Frontal cortex (tissue), 4 donors: ENCODE data around the gene TRPM2. TPM values are rescaled to one million over a fixed set of nuclear protein-coding genes. Genes with fewer than 3 reads are reported as not detected.
"Not testable (repeated sequence)": the region's sequence is repeated elsewhere in the genome, so short reads cannot be mapped to it uniquely, and the experiment has no call there.

Experiments
- DNase-seq, 2 donors: peaks; one replicate each; pipeline ENCODE4 v3.0.0; 2012; ENCODE audit warnings: low spot score in 2 of 2
- FAIRE-seq: peaks from 2 replicates; lab custom pipeline; 2012; peaks lifted over from hg19 to GRCh38; lab: Jason Lieb, UNC
- total RNA-seq: library from RNA; depleted of rRNA; stranded (reverse); fragments of >200 nt; gene quantifications from one replicate; pipeline ENCODE4 v1.2.3, GENCODE V29; 2014
- donor health status: control.
- donor health status: control.
- donor health status: control.

TRPM2 gene
- total RNA-seq, 1 donor from 2014 or later: 1.6 TPM

DNA sequence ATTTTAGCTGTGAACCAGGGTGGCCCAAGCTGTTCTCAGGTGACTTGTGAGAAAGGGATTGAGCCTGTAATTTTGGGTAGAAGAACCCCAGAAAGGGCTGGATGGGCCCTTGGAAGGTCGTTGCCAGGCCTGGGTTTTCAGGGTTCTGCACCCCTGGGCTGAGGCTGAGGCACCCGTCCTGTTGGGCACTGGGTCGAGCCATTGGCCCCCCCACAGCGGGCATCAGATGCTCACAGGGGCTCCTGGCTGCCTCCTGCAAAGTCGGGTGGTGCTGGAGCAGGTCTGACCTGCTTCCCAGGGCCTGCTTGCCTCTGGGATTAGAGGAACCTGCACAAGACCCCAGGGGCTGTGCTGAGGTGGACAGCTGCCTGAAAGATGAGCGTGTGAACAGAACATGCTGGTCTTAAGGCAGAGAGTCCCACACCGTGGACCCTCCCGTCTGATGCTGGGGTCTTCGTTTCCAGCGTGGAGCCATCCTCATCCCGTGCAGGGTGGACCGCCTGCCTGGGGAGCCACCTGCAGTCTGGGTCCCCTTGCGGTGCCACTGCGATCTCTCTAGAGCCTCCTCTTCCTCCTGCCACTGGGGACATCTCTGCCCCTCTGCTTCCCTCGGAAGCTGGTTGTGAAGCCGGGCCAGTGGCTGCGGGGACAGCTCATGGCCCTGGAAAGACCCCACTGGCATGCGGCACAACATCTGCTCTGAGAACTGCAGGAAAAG, 1.7 kb upstream of the TRPM2 start:
- DNase-seq (no peak), FAIRE-seq (no peak)

- DNase-seq (no peak), FAIRE-seq (no peak)
Measured at GRCh38 chr21:44352253-44352860, 1.1 kb upstream of the TRPM2 start.

- FAIRE-seq (no peak), DNase-seq (no peak)
Measured at GRCh38 chr21:44354001-44354405, 582 bp downstream of the TRPM2 start.

- FAIRE-seq: no peak
- no peak for DNase-seq
Measured at GRCh38 chr21:44354775-44355771, 1.7 kb downstream of the TRPM2 start.

DNA sequence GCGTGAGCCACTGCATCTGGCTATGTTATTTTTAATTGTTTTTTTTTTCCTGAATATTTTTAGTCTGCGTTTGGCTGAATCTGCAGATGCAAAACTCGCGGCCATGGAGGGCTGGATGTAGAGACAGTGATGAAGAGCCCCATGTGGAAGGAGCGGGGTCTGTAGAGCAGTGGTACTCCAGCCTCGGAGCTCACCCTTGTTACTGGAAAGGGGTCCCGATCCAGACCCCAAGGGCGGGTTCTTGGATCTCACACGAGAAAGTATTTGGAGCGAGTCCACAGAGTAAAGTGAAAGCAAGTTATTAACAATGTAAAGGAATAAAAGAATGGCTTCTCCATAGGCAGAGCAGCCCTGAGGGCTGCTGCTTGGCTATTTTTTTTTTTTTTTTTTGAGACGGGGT, 2.7 kb downstream of the TRPM2 start:
- no peak for DNase-seq
- FAIRE-seq: no peak

DNA sequence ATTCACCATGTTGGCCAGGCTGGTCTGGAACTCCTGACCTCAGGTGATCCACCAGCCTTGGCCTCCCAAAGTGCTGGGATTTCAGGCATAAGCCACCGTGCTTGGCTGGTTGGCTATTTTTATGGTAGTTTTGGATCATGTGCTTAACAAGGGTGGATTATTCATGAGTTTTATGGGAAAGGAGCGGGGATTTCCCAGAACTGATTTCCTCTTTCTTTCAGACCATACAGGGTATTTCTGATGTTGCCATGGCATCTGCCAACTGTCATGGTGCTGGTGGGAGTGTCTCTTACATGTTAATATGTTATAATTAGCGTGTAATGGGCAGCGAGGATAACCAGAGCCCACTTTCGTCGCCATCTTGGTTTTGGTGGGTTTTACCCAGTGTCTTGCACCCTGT, 3.2 kb downstream of the TRPM2 start:
- no peak for FAIRE-seq
- DNase-seq: no peak

DNA sequence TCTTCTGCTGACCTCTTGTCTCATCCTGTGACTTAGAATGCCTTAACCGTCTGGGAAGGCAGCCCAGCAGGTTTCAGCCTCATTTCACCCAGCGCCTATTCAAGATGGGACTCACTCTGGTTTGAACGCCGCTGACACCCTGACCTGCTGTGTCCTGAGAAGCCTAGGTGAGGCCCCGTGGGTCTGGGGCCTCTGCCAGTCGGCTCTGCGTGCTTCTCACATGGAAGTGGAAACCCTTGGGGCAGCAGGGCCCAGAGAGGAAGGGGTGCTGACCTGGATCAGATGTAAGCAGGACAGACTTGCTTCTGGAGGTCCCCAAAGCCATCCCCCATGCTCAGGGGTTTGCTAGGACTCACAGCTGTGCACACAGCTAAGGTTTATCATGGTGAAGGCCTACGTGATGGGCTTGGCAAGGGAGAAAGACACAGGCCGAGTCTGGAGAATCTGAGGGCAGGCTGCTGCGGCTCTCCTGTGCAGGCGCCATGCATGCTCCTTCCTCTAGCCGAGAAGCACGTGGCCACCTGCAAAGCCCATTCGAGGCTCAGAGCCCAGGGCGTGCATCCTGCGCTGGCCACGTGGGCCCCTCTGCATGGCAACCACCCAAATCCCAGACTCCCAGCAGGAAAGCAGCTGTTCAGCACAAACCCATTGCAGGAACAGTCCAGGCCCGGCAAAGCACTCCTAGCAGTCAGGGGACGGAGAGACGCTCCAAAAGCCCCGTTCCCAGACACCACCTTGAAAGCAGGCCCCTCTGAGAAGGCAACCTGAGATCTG, 3.8 kb downstream of the TRPM2 start:
- DNase-seq: no peak
- no peak for FAIRE-seq

DNA sequence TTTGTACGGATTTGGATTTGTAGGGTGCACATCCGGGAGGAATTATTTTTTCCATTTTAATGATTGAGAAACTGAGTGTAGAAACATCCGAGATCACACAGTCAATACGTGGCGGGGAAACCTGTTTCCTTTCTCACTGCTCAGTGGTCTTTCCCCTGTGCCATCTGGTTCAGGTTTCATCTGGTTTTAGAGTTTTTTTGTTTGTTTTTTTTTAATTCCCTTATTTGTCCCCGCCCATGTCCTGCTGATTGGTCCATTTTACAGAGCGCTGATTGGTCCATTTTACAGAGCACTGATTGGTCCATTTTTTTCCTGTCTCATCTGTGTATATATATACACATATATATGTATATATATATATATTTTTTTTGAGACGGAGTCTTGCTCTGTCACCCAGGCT, 6.0 kb downstream of the TRPM2 start:
- FAIRE-seq (no peak), DNase-seq (no peak)

DNA sequence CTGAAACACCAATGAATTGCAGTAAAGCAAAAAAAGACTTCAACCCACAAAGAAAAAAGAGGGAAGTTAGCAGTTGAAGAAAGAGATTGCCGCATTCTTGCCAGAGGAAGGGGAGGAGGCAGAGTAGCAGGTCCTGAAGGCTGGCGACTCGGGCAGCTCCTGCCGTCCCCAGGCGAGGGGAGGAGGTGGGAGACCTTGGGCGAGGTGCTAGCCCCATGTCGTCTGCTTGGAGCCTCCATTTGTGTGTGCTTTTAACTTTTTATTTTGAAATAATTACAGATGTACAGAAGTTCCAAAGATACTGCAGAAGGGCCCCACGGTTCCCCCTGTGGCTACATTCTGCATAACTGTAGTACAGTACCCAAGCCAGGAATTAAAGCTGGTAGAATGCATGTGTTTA, 6.7 kb downstream of the TRPM2 start:
- DNase-seq (no peak), FAIRE-seq (no peak)

DNA sequence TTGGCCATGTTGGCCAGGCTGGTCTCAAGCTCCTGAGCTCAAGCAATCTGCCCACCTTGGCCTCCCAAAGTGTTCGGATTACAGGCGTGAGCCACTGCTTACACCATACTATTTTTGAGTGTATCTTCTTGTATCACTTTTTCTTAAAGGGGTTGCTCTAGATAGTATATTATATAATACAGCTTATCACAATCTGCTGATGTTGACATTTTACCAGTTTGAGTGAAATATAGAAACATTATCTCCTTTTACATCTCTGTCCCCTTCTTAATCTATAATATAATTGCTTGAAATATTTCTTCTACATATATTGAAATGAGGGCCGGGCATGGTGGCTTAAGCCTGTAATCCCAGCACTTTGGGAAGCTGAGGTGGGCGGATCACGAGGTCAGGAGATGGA, 8.5 kb downstream of the TRPM2 start:
- not testable (repeated sequence) for FAIRE-seq, DNase-seq

- no peak for DNase-seq
- FAIRE-seq: no peak
Measured at GRCh38 chr21:44363278-44363677, 9.9 kb downstream of the TRPM2 start.

GRCh38 chr21:44364151-44365053, 11.0 kb downstream of the TRPM2 start:
- FAIRE-seq (no peak), DNase-seq (no peak)

DNA sequence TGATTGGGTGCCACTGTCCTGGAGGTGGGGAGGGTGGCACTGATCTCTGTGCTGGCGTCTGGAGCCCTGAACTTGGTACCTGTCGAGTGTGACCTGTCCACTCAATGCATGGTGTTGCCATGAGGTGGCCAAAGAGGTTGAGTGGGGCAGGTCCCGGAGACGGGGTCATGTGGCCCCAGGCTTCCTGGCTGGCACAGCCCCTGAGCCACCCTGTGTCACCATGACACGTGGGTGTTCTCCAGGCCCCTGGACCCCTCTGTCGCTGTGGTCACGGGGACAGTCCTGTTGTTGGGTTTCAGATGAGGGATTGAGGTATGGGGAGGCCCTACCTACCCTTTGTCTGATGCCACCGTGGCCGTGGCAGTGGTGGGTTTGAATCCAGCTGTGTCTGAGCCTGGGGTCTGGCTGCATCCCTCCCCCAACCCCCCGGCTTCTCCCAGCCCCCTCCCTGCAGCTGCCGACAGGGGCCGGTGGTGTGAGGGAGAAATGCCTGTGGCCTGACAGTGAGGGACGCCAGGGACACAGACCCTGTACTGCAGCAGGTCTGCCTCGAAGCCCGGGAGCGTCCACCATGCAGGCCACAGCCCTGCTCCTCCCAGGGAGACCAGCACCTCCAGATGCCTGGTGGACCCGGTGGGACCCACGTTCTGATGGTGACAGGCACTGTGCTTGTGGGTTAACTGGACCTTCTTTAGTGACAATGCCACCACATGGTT, 12.0 kb downstream of the TRPM2 start:
- no peak for DNase-seq
- no peak for FAIRE-seq

GRCh38 chr21:44365967-44366585, 12.7 kb downstream of the TRPM2 start:
- FAIRE-seq (no peak), DNase-seq (no peak)

DNA sequence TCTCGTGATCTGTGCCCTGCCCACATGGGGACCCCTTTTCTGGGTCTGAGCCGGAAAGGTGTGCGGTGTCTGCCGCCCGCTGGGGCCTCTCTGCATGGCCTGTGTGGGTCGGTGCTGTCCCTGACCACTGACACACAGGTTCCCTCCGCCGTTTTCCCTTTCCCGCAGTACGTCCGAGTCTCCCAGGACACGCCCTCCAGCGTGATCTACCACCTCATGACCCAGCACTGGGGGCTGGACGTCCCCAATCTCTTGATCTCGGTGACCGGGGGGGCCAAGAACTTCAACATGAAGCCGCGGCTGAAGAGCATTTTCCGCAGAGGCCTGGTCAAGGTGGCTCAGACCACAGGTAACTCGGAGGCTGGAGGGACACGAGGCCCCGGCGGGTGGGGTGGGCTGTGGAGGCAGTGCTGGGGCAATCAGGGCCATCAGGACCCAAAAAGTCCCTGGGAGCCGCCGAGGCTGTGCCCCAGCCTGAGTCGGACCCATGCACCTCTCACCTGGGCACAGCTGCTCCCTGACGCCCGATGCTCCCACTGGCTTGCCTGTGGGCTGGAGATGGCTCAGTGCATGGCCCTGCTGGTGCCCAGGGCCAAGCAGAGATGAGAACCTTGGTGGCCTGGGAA, 13.3 kb downstream of the TRPM2 start:
- FAIRE-seq (no peak), DNase-seq (no peak)

- DNase-seq: peak in 1 of 2 donors; percentile 62
- no peak for FAIRE-seq
Measured at GRCh38 chr21:44368711-44369446, 15.5 kb downstream of the TRPM2 start.
